Measurements from ENCODE around the gene TNS2.

TNS2 gene

DNA sequence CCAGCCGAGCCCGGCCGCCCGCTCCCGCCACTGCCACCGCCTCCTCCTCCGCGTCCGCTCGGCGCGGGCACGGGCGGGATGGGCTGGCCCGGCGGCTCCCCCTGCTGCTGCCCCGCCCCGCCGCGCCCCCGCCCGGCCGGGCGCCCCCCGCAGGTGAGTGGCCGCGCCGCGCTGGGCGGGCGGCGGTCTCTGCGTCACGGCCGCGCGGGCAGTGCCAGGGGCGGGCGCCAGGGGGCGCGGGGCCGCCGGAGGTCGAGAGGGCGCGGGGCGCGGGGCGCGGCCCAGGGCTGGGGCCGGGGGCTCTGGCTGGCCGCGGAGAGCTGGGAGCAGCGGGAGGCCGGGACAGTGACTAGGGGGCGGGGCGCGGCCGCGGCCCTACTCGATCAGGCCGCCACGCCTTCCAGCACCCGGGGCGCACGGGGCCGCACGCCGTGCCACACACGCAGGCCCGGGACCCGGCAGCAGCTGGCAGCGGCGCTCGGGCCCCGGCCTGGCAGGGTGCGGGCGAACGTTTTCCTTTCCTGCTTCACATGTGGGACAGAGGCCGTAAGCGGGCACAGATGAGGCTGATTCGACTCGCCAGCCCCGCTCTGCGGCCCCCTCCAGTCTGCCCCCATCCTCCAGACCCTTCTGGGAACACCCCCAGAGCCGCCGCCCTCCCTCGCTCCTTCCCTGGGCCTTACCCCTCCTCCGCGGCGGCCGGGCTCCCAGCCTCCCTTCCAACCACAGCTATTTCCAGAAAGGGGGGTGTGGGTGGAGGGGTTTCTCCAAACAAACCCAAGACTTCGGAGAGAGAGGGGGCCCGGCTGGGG, 2.4 kb upstream of the TNS2 start:
- H4K8ac ChIP-seq (ENCODE audit: low read depth, low read length) = no peak overlapping the region
- no CpG with 5 or more reads among the region's 94 CpGs for WGBS, 2 donors (ENCODE audit: extremely low coverage in 2 of 2, insufficient read length in 2 of 2, insufficient replicate concordance in 1 of 2)
- H4K91ac ChIP-seq (ENCODE audit: low read depth, low read length, poor library complexity) = no peak overlapping the region
- no peaks in the 10 kb centered on the region for H3K79me1 ChIP-seq (ENCODE audit: low read depth, low read length)
- peak overlapping the region; percentile 81 for H3K18ac ChIP-seq (ENCODE audit: low read length)
- H3K36me3 ChIP-seq (replicated peaks in 1 of 2; ENCODE audit: control insufficient read depth in 2 of 2, insufficient read depth in 2 of 2, low read length in 2 of 2) = peaks cover 0 to 8% of the 10 kb centered on the region in 2 donors
- H3K4ac ChIP-seq (ENCODE audit: low read length) = no peak overlapping the region
- H3K23ac ChIP-seq (ENCODE audit: low read depth, low read length, poor library complexity) = peak overlapping the region; percentile 97
- H2AFZ ChIP-seq (ENCODE audit: low read length) = peak overlapping the region; percentile 94
- H2AK5ac ChIP-seq (ENCODE audit: low read depth, low read length) = no peak overlapping the region
- H2BK120ac ChIP-seq (ENCODE audit: low read depth, low read length) = no peak overlapping the region
- peak overlapping the region; percentile 64 to 68 for H3K4me3 ChIP-seq (ENCODE audit: low read length in 2 of 2)
- no peak overlapping the region for H2BK12ac ChIP-seq (ENCODE audit: low read length)
- peak overlapping the region; percentile 1 for H2BK15ac ChIP-seq (ENCODE audit: low read length)
- DNase-seq (ENCODE audit: low spot score) = peak; percentile 69
- H3K4me2 ChIP-seq (ENCODE audit: insufficient read depth, low read length, poor library complexity, severe bottlenecking) = peak overlapping the region; percentile 92
- H3K9ac ChIP-seq (ENCODE audit: low read depth, low read length, poor library complexity) = peak overlapping the region; percentile 45
- H3K4me1 ChIP-seq (ENCODE audit: control insufficient read depth in 2 of 2, insufficient read depth in 1 of 2, low read depth in 1 of 2, low read length in 2 of 2) = peaks cover 38 to 49% of the 10 kb centered on the region in 2 donors
- no peaks in the 10 kb centered on the region for H3K27me3 ChIP-seq (ENCODE audit: control insufficient read depth in 3 of 3, insufficient read depth in 3 of 3, low read depth in 1 of 3, low read length in 3 of 3)
- H3K14ac ChIP-seq (ENCODE audit: low read length) = no peak overlapping the region
- H3K27ac ChIP-seq (replicated peaks; ENCODE audit: low read length) = peak overlapping the region; percentile 65
- no peaks in the 10 kb centered on the region for H3K9me3 ChIP-seq (replicated peaks in 1 of 2; ENCODE audit: control insufficient read depth in 2 of 2, insufficient read depth in 1 of 2, low read depth in 1 of 2, low read length in 2 of 2)
- H2BK5ac ChIP-seq (ENCODE audit: low read length) = peak overlapping the region; percentile 2

DNA sequence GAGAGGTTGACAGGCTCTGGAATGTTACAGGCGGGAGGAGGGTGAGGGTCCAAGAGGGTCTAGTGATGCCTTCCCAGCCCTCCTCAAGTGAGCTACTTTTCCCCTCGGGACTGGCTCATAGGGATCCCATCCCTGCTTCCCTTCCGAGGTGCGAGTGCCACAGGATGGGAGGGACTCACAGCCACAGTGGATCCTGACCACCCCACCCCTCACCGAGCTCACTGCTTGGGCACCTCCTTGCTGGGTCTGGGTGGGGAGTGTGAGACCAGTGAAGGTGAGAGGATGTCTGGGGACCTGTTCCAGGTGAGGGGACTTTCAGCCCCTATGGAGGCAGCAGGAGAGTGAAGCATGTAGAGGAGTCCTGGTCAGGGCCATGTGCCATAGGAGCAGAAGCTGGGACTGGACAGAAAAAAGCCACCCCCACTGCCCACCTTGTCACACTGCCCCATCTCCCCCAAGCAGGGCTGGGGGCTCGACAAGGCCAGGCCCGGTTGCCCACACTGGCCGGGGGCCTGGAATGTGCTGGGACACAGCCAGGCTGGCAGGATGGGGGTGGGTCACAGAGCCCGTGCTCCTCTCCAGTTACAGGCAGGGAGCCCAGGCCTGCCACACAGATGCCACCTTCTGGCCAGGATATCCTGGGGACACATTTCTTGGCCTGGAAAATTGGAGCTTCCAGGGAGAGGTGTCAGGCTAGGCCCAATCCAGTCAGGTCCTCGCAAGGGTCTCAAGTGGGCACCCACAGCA, 1.7 kb upstream of the TNS2 start:
- Histone ChIP-seq H2BK5ac (ENCODE audit: low read length) (peak overlapping the region; percentile 2), H2BK120ac (ENCODE audit: low read depth, low read length) (no peak overlapping the region), H3K9ac (ENCODE audit: low read depth, low read length, poor library complexity) (peak overlapping the region; percentile 78), H2AFZ (ENCODE audit: low read length) (peak overlapping the region; percentile 92), H3K27me3 (ENCODE audit: control insufficient read depth in 3 of 3, insufficient read depth in 3 of 3, low read depth in 1 of 3, low read length in 3 of 3) (no peaks in the 10 kb centered on the region), H2AK5ac (ENCODE audit: low read depth, low read length) (peak overlapping the region; percentile 28), H3K23ac (ENCODE audit: low read depth, low read length, poor library complexity) (peak overlapping the region; percentile 45), H3K4me3 (ENCODE audit: low read length in 2 of 2) (peak overlapping the region in 1 of 2 donors; percentile 45), H3K4me2 (ENCODE audit: insufficient read depth, low read length, poor library complexity, severe bottlenecking) (peak overlapping the region; percentile 72), H2BK15ac (ENCODE audit: low read length) (peak overlapping the region; percentile 1), H4K8ac (ENCODE audit: low read depth, low read length) (no peak overlapping the region), H3K4me1 (ENCODE audit: control insufficient read depth in 2 of 2, insufficient read depth in 1 of 2, low read depth in 1 of 2, low read length in 2 of 2) (peaks cover 38 to 45% of the 10 kb centered on the region in 2 donors), H3K4ac (ENCODE audit: low read length) (no peak overlapping the region), H3K36me3 (replicated peaks in 1 of 2; ENCODE audit: control insufficient read depth in 2 of 2, insufficient read depth in 2 of 2, low read length in 2 of 2) (peaks cover 0 to under 1% of the 10 kb centered on the region in 2 donors), H2BK12ac (ENCODE audit: low read length) (no peak overlapping the region), H3K27ac (replicated peaks; ENCODE audit: low read length) (peak overlapping the region; percentile 71), H3K14ac (ENCODE audit: low read length) (no peak overlapping the region), H3K18ac (ENCODE audit: low read length) (peak overlapping the region; percentile 60), H4K91ac (ENCODE audit: low read depth, low read length, poor library complexity) (no peak overlapping the region), H3K9me3 (replicated peaks in 1 of 2; ENCODE audit: control insufficient read depth in 2 of 2, insufficient read depth in 1 of 2, low read depth in 1 of 2, low read length in 2 of 2) (no peaks in the 10 kb centered on the region), H3K79me1 (ENCODE audit: low read depth, low read length) (no peaks in the 10 kb centered on the region)
- WGBS, 2 donors (ENCODE audit: extremely low coverage in 2 of 2, insufficient read length in 2 of 2, insufficient replicate concordance in 1 of 2) = no CpG with 5 or more reads among the region's 10 CpGs
- DNase-seq (ENCODE audit: low spot score) = no peak

DNA sequence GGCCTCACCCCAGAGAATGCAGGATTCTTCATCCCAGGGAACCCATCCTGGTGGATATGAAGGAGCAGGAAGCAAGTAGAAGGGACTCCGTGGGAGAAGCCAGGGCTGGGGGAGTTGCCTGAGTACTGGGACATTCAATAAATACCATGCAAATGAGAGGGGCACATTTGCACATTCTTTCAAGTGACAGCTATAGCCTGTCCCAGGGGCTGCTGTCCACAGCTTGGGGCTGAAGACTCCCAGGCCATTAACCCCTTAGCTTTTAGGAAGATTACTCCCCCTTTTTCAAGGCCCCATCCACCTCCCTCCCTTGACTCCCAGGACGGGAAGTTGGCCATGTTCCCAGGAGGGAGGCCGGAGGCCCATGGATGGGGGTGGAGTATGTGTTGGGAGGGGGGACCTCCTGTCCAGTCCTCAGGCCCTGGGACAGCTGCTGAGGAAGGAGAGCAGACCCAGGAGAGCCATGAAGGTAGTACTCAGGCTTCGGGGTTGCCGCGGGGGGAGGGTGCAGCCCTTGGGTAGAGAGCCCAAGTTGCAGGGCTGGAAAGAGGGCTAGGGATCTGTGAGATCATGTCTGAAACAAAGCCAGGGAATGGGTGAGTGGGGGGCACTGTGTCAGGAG, 974 bp upstream of the TNS2 start:
- H3K4me2 ChIP-seq (ENCODE audit: insufficient read depth, low read length, poor library complexity, severe bottlenecking) = no peak overlapping the region
- no peak overlapping the region for H4K8ac ChIP-seq (ENCODE audit: low read depth, low read length)
- H3K27ac ChIP-seq (replicated peaks; ENCODE audit: low read length) = peak overlapping the region; percentile 71
- no peak overlapping the region for H3K14ac ChIP-seq (ENCODE audit: low read length)
- H3K4me1 ChIP-seq (ENCODE audit: control insufficient read depth in 2 of 2, insufficient read depth in 1 of 2, low read depth in 1 of 2, low read length in 2 of 2) = peaks cover 38 to 49% of the 10 kb centered on the region in 2 donors
- H3K23ac ChIP-seq (ENCODE audit: low read depth, low read length, poor library complexity) = peak overlapping the region; percentile 77
- H3K79me1 ChIP-seq (ENCODE audit: low read depth, low read length) = no peaks in the 10 kb centered on the region
- no peak for DNase-seq (ENCODE audit: low spot score)
- H2AK5ac ChIP-seq (ENCODE audit: low read depth, low read length) = peak overlapping the region; percentile 89
- peak overlapping the region; percentile 59 for H2BK15ac ChIP-seq (ENCODE audit: low read length)
- no CpG with 5 or more reads among the region's 6 CpGs for WGBS, 2 donors (ENCODE audit: extremely low coverage in 2 of 2, insufficient read length in 2 of 2, insufficient replicate concordance in 1 of 2)
- H3K18ac ChIP-seq (ENCODE audit: low read length) = peak overlapping the region; percentile 77
- no peak overlapping the region for H4K91ac ChIP-seq (ENCODE audit: low read depth, low read length, poor library complexity)
- no peaks in the 10 kb centered on the region for H3K27me3 ChIP-seq (ENCODE audit: control insufficient read depth in 3 of 3, insufficient read depth in 3 of 3, low read depth in 1 of 3, low read length in 3 of 3)
- no peak overlapping the region for H2BK5ac ChIP-seq (ENCODE audit: low read length)
- no peaks in the 10 kb centered on the region for H3K9me3 ChIP-seq (replicated peaks in 1 of 2; ENCODE audit: control insufficient read depth in 2 of 2, insufficient read depth in 1 of 2, low read depth in 1 of 2, low read length in 2 of 2)
- no peak overlapping the region for H3K4ac ChIP-seq (ENCODE audit: low read length)
- no peak overlapping the region for H3K9ac ChIP-seq (ENCODE audit: low read depth, low read length, poor library complexity)
- no peaks in the 10 kb centered on the region for H3K36me3 ChIP-seq (replicated peaks in 1 of 2; ENCODE audit: control insufficient read depth in 2 of 2, insufficient read depth in 2 of 2, low read length in 2 of 2)
- peak overlapping the region; percentile 92 for H2AFZ ChIP-seq (ENCODE audit: low read length)
- H2BK120ac ChIP-seq (ENCODE audit: low read depth, low read length) = no peak overlapping the region
- no peak overlapping the region for H2BK12ac ChIP-seq (ENCODE audit: low read length)
- H3K4me3 ChIP-seq (ENCODE audit: low read length in 2 of 2) = peak overlapping the region in 1 of 2 donors; percentile 47
